Endometrium (tissue), 2 donors: ENCODE results near the gene PPP4R2.

Experiments used
- FAIRE-seq: peaks from 2 replicates; lab custom pipeline; 2012; peaks lifted over from hg19 to GRCh38; lab: Jason Lieb, UNC
- donor health status: control.
- donor health status: control.

Gene PPP4R2

DNA sequence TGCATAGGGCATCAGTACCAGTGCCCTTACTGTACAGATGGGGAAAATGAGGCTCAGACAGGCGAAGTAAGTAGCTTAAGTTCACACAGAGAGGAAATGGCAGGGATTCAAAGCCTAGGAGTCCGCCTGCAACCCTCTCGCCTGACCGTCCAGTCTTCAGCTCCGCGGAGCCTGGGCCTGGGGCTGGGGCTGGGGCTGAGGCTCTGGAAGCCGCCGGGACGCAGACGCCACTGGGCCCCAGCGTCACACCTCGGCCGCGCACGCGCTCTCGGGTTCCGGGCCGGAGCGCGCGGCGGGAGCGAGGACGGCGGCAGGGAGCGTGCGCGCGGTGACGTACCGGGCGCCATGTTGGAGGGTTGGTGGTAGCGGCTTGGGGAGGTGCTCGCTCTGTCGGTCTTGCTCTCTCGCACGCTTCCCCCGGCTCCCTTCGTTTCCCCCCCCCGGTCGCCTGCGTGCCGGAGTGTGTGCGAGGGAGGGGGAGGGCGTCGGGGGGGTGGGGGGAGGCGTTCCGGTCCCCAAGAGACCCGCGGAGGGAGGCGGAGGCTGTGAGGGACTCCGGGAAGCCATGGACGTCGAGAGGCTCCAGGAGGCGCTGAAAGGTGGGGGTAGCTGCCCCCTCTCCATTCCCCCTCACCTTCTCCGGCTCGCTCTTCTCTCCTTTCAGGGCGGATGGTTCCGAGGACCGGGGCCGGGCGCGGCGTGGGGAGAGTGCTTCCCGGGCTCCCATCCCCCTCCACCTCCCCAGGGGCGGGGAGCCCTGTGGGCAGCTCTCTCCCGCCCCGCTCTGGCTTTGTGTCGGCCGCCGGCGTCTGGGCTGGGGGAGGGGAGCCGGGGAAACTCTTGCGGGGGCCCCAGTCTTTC is at the start of gene PPP4R2:
TSS of gene PPP4R2 (plus strand) at position 339 of the 861 bp plus-strand sequence. CDS start at position 566, 227 bp downstream.
- FAIRE-seq = no peak

- no peak for FAIRE-seq
Observed at GRCh38 chr3:72947715-72948490, 48.7 kb upstream of the PPP4R2 start.

DNA sequence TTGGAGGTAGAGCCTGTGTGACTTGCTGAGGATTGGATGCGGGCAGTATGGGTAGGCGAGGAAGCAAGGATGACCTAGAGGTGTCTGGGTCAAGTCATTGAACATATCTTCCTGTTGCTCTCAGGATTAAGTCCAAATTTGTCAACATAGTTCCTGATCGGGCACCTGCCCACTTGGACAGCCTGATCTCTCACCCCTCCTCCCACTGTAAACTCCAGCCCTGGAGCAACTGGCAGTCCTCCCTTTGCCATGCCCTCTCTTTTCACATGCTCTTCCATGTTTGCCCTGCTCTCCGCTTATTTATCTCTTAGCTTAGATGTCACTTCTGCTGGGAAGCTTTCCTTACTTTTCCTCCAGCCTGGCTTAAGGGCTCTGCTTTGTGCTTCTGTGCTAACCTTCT is 47.6 kb upstream of the PPP4R2 start:
- FAIRE-seq = no peak

GRCh38 chr3:72950372-72950771 is 46.2 kb upstream of the PPP4R2 start:
- no peak for FAIRE-seq

DNA sequence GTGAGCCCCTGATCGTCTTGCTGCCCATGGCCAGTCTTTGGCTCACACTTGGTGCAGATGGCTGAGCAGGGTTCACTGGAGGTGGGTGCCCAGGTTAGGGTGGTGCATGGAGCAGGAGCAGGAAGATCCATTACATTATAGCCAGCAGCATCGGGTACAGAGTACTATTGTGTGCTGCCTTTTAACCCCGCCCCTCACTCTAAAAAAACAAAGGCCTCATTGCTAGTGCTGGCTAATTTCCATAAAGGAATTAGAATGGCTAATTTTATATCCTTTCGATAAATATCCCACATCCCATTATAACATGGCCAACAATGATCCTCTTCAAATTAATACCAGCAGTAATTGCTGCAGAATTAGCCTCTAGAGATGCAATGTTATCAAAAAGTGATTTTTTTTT is 45.8 kb upstream of the PPP4R2 start:
- FAIRE-seq = no peak

GRCh38 chr3:72951259-72951722 is 45.3 kb upstream of the PPP4R2 start:
- no peak for FAIRE-seq

DNA sequence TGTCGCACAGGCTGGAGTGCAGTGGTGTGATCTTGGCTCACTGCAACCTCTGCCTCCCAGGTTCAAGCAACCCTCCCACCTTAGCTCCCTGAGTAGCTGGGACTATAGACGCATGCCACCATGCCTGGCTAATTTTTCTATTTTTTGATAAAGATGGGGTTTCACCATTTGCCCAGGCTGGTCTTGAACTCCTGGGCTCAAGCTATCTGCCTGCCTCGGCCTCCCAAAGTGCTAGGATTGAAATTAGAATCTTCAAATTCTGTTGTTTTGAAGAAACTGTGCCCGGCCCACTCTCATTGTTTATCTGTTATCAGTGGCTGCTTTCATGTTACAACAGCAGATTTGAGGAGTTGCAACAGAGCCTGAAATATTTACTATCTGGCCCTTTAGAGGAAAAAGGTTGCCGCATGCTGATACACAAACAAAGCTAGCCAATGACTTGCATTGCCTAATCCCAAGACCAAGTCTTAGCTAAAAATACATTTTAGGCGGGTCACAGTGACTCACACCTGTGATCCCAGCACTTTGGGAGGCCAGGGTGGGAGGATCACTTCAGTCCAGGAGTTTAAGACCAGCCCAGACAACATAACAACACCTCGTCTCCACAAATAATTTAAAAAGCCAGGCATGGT is 43.2 kb upstream of the PPP4R2 start:
- no peak for FAIRE-seq

DNA sequence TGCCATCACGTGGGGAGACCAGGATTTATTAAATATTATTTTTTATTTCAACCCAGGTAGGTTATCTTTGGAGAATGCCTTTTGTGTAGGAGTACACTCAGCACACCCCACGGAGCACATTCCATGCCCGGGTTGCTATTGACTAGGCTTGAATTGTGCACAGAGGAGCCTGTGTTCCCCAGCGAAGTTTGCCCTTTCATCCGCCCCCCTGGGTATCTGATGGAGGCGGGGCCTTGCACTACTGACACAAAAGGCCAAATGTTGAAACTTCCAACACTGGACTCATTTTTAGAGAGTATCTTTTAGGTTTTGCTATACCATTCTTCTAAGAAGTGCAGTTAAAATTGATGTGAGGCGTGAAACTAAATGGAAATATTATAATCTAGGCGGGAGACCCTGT is 39.3 kb upstream of the PPP4R2 start:
- no peak for FAIRE-seq

- FAIRE-seq = no peak
Observed at GRCh38 chr3:72959336-72959735, 37.3 kb upstream of the PPP4R2 start.

- no peak for FAIRE-seq
Observed at GRCh38 chr3:72960812-72961518, 35.6 kb upstream of the PPP4R2 start.

DNA sequence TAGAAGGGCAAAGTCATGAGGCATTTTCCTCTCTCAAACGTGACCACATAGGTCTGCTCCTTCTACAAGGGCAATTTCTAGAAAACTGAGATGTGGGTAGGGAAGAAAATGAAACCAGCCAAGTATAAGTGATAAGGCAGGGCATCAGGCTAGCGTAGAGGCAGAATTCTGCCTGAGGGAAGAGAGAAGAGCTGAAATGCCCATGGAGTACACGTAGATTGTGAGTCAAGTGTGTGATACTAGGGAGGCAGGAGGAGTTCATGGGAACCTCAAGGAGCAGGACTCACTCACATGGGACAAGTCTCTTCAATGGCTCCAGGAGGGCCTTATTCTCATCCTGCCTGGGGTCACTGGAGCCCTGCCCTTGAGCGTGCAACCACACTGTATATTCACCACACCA is 34.9 kb upstream of the PPP4R2 start:
- FAIRE-seq = no peak

DNA sequence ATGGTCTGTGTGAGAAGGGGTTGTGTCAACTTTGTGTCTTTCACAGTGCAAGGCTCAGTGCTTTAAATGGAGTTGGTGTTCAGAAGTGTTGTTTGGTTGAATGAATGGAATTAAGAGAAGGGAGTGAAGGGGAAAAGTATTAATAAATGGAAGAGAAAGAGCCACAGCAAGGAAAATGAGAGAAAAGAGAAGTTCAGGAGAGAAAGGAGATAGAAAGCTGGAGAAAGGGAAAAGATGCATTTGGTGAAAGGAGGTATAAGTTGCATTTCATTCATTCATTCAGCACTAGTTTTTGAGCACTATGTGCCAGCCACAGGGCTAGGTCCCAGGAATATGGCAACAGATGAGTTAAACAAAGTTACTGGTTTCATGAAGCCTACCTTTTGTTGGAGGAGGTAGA is 34.3 kb upstream of the PPP4R2 start:
- no peak for FAIRE-seq

DNA sequence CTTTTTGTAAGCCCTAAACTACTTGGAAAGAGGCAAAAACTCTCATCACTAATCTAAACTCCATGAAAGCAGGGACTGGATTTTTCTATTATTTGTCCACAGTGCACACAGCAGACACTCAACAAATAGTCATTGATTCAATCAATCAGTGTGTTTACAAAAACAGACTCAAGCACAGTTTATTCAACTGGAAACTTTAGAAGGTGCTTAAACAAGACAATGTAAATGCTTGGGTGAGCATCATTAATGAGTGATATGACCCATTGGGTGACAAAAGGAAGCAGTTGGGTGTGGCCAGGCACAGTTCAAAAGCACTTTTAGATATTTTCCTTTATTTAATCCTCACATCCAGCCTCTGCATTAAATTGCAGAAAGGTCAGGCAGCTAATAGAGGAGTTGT is 32.0 kb upstream of the PPP4R2 start:
- no peak for FAIRE-seq

- no peak for FAIRE-seq
Observed at GRCh38 chr3:72968266-72968664, 28.3 kb upstream of the PPP4R2 start.

DNA sequence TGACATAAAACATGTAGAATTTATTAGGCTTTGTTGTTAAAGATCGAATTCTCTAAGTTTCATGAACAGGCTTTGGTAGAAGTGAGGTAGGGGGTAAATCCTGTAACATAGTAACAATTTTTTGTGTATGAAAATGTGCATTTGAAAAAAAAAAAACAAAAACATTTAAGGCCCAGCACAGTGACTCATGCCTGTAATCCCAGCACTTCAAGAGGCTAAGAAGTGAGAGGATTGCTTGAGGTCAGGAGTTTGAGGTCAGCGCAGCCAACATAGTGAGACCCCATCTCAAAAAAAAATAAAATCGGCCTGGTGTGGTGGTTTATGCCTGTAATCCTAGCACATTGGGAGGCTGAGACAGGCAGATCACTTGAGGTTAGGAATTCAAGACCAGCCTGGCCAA is 26.8 kb upstream of the PPP4R2 start:
- FAIRE-seq = no peak

DNA sequence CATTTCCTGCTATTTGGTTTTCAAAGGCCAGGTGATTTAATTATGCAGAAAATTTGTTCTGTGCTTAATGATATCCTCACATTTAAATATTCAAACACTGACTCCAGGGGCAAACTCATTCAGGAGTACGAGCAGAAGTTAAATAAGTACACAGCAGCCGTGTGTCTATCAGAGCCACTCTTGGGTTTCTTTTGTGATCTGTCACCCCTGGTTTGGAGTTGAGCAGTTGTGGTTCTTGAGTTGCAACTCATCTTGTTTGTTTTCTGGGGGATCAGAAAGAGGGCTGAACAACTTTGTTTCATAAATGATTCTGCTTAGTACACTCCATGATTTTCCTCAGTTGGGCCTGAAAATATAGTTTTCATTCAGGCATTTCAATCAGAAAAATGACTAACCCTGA is 25.7 kb upstream of the PPP4R2 start:
- no peak for FAIRE-seq

GRCh38 chr3:72972706-72973030 is 23.9 kb upstream of the PPP4R2 start:
- no peak for FAIRE-seq

DNA sequence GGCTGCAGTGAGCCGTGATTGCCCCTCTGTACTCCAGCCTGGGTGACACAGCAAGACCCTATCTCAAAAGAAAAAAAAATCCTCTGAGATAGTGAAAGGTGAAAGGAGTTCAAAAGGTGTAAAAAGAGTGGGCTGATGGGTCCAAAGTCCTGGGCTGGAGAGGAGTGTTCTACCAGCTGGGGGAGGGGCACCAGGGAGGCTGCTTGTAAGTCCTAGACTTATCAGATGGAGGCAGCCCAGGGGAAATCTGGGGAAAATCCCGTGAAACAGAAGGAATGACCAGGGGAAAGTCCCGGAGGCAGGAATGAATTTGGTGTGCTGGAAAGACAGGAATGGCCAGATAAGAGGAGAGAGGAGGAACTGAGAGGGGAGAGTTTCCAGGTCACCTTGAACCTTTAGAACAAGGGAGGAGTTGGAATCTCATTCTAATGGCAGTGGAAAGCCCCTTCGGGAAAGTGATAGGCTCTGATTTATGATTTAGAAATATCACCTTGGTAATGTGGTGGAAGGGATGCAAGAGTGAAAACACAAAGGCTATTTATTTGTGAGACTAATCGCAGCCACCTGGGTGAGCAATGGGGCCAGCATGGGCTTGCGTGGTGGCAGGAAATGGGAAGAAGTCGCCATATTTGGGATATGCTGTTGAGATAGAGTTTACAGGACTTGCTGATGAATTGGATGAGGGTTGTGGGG is 23.4 kb upstream of the PPP4R2 start:
- no peak for FAIRE-seq

DNA sequence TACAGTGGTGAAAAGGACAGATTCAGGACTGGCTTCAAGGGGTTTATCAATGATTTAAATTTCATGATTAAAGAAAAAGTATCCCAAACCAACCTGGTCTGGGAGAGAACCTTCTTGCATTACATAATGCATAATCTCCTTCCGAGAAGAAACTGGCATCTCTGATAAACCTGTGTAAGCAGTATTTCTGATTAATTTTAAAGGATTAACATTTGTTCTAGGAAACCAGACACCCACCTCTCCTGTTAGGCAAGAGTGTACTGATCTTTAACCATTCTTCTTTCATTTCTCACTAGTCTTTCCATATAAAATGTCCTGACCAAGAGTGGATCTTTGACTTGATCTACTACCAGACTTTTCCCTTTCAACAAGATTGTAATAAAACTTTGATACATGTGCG is 22.8 kb upstream of the PPP4R2 start:
- no peak for FAIRE-seq

DNA sequence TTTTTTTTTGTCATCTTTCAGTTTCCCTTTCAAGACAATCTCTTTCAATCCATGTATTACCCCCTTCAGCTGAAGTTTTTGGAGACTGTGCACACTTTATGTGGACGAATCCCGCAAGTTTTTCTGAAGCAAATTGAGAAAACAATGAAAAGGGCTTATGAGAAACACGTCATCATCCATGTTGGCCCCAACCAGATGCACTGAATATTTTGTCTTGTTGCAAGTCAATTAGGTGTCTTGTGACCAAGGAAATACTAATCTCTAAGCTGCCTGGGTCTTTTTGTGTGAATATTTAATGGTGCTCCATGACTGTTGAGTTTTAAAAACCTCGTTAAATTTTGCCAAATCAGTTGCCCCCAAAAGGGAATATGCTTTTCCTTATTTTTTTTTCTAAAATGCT is 21.7 kb upstream of the PPP4R2 start:
- FAIRE-seq = no peak

DNA sequence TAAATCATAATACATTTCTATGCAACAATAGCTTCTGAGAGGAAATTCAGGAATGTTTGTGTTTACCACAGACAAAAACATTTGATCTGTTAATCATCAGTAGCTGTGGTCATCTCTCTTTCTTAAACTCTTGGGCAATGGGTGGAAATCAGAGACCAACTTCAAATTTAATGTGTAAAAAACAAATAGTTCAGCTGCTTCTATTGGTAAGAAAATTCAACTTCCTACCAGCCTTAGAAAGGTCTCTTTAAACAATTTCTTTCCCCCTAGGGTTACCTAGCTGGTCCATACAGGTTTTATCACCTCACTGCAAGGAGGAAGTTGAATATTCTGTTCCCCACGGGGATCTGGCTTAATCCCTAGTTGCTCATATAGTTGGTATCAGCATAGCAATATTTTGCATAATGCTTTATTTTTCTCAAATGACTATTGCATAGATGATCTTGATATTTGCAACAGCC is 20.3 kb upstream of the PPP4R2 start:
- no peak for FAIRE-seq
